NT2/D1 (cell line): ENCODE results near the gene UBASH3B.

ENCODE experiments used
- SUZ12 ChIP-seq: IDR thresholded peaks from 2 replicates; pipeline ENCODE4 v1.6.1; 2011; ENCODE audit not compliant: insufficient read length, insufficient read depth; ENCODE audit errors: extremely low read depth
- YY1 ChIP-seq: IDR thresholded peaks from 2 replicates; pipeline ENCODE4 v1.6.1; 2011; ENCODE audit not compliant: insufficient read length, insufficient read depth
- ZNF274 ChIP-seq: IDR thresholded peaks from 2 replicates; pipeline ENCODE4 v1.6.1; 2011; ENCODE audit warnings: mild to moderate bottlenecking, low read depth, low read length

- no peak for TF ChIP-seq YY1
- no peak for TF ChIP-seq SUZ12
- no peak for TF ChIP-seq ZNF274
These were observed 160.4 kb downstream of the UBASH3B start for GRCh38 chr11:122815900-122816299.
